Stimulated activated CD4-positive, alpha-beta T cell treated with anti-CD3 and anti-CD28 coated beads, Interleukin-4, amount 100 ng/mL, for 1 hour (primary cell): ENCODE measurements around the gene FER1L5.

Source experiments
- DNase-seq: peaks from one replicate; pipeline ENCODE4 v3.0.0-alpha.2; 2020

Gene FER1L5

DNA sequence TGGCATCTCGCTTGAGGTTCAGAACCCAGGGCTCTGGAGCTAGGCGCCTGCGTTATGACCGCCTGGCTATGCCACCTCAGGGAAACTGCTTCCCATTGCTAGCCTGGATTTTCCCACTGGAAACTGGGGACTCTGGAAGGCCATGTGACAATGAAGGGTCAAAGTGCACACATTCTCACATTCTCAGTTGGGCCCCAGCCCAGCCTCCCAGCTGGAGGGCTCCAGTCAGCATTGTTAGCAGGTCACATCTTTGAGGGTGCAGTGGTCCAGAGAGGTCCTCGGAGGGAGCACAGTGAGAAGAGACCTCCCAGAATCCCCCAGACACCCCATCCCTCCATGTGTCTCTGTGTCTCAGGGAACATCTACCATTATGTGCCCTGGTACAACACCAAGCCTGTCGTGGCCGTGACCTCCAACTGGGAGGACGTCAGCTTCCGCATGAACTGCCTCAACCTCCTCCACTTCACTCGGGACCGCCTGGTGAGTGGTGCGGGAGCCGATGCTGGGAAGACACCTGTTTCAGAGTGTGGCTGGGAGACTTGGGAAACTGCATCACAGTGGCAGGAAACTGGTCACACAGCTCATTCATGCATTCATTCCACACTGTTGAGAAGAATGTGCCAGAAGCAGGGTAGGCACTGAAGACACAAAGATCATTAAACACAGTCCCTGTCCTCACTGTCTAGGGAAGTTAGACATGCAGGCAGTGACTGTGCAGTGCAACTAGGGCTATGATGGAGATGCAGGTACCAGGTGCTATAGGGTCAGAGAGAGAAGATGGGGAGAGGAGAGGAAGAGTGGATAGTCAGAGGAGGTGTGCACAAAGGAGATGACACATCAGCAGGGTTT lies 41.6 kb downstream of the FER1L5 start:
- no peak for DNase-seq

DNA sequence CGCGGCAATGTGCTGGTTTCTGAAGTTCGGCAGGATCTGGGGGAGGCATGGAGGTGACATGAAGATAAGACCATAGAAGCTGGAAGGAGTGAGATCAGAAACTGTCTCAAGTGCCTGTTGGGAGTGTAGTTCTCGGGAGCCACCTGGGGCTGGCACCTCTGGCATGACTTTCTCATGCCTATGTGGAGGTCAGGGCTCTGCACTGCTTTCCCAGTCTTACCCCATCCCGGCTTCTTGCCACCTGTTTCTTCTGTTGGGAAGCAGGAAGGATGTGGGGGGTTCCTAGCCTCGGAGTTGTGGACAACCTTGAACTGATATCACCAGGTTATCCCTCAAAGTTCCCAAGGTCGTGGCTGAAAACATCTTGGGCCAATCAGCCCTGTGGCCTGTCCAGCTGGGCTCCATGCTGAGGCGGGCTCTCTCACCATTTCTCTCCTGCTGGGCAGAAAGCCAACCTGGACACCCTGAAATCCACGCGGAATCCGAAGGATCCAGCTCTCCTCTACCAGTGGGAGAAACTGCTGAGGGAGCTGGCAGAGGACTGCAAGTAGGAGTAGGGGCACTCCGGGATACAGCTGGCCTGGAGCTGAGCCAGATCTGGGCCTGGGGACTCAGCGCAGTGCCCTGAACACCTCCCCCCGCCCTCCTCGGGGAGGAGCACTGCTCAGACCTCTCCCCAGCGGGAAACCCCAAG lies 42.5 kb downstream of the FER1L5 start:
- no peak for DNase-seq

DNA sequence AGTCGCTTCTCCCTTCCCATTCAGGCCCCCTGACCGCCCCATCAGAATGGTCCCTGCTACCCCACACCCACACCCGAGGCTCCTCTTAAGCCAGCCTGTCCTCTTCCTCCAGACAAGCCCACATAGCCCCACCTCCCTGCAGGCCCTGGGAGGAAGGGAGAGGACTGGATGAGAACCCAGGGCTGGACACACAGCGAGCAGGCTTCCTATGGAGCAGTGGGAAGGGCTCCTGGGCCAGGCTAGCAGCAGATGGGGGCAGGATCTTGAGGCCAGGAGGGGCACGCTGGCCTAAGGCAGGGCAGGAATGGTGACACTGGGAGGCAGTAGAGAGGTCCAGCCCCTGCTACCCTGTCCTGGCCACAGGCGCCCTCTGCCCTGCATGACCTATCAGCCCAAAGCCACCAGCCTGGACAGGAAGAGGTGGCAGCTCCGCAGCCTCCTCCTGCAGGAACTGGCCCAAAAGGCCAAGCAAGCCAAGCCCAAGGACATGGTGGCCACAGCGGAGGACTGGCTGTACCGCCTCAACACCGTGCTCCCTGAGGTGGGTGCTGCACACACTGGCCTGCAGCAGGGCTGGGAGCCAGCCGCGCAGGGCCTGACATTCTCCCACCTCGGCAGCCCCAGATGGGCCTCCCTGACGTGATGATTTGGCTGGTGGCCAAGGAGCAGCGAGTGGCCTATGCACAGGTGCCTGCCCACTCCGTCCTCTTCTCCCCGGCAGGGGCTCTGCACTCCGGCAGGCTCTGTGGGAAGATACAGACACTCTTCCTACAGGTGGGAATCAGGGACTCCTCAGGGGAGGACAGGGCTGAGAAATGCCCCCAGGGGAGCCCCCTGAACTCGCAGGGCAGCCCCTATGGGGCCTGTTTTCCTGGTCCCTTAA lies 43.3 kb downstream of the FER1L5 start:
- DNase-seq, result no peak

DNA sequence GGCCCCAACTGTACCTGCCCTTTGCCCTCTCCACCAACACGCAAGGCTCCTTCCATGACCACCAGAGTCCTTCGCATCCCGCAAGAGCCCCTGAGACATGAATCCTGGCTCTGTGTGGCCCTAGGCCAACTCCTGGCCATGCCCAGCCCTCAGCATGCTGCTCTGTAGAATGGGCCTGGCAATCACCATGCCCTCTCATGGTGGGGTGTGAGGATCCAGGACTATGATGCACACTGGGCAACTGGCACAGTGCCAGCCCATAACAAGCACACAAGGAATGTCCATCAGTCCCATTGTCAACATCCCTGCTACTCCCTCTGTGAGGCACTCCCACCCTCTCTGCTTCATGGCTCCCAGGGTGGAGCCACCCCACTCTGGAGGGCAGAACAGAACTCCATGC lies 44.7 kb downstream of the FER1L5 start:
- DNase-seq, result no peak

DNA sequence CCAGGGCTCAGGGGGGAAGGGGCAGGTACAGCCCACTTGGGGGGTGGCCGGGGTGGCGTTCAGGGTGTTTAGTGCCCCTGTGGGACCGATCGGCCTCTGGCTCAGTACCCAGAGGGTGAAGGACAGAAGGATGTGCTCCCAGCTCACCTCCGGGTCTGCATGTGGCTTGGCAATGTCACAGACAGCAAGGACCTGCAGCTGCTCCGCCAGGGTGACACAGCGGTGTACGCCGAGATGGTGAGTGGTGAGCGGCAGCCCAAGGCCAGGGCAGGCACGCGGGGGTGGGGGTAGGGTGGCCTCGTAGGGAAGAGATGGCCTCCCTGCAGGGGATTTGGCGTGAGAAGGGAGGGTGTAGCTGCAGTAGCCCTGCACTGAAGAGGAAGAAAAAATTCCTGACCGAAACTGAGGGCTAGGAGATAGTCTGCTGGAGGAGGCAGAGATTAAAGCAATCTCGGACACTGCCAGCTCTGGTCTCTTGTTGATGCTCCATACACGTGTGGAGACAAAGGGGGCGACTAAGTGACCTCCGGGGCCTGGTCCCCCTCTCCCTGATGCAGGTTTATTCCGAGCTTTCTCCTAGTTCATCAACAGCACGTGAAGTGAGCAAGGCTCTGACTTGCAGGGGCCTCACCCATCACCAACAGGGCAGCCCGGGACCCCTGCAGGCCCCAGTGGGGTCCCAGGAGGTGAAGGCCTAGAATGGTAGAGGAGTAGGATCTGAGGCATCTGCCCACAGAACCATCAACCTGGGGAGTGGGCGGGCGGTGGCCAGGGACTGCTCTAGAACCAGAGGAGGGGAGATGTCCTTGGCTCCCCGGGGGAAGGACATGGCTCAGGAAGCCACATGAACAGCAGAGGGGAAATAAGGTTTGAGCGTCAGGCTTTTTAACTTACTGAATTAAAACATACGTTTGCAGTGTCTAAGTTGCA lies 45.4 kb downstream of the FER1L5 start:
- no peak for DNase-seq

DNA sequence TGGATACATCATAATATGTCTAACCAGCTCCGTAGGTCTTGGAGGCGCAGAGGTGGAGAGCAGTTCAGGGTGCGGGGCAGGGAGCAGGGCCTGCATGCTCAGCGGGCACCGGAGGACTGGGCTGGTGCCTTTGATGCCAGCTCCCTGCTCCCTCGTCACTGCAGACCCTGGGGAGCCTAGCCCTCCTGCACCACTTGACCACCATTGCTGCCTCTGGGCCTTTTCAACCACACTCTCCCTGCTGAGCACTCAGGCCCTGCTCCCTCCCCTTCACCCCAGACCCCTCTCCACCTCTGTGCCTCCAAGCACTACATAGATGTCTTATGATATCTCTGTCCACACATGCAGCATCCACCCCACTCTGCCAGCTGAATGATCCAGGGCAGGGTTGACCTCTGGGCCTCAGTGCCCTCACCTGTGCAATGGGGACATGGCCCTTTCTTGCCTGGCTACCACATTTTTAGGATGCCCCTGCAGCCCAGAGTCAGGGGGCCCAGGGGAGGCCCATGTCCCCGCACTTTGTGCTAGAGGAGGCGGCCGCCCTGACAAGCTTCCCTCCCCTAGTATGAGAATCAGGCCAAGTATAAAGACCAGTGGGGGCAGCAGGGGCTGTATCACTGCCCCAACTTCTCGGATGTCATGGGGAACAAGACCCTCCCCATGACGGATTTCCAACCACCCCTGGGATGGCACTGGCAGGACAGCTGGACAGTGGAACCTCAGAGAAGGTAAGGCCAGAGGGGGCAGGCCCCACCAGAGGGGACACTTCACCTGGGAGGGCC lies 46.3 kb downstream of the FER1L5 start:
- no peak for DNase-seq

DNA sequence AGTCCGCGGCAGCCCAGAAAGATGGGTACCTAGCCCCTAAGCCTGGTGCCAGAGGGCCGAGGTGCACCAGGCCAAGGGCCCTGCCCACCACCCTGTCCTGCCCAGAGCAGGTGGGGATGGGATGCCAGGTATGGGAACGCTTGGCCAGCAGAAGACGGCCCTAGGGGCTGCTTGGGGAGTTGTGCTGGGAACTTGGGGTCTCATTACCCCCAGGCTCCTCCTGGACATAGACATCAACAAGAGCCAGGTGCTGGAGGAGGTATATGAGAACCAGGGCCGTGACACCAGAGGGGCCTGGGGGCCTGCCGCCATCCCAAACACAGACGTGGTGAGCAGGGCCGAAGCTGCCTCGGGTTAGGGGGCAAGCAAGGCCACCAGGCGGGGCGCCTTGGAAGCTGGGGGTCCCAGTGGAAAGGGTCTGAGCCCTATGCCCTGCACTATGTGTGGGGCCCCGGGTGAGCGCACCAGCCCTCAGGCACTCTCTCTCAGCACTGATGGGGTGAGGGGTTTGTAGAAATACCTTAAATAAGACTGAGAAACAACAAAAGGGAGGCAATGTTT lies 46.9 kb downstream of the FER1L5 start:
- no peak for DNase-seq

DNA sequence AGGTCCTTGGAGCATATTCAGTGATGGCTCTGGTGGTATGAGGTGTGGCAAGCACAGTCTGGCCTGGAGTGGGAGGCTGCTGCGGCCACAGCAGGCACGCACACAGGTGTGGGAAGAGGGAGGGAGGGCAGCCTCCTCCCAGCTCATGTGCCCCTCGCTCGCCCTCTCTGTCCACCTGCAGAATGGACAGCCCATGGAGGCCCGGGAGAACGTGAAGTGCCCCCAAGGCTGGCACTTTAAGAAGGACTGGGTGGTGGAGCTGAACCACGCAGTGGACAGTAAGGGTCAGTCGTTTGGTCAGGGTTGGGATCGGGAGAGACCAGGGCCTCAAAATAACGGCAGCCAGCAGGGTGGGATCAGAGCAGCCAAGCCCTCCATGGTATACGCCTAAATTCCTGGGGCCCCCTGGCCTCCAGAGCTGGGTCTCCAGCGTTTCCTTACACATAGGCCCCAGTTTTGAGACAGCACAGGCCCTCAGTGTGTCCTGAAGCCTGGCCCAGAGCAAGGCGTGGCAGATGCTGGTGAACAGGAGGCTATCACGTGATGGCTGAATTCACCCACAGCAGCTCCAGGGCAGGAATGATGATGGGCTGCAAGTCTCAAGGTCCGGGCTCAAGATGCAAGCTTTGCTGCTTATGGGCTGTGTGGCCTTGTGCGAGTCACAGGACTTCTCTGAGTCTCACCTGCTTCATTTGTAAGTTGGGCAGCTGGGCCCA lies 47.9 kb downstream of the FER1L5 start:
- no peak for DNase-seq

DNA sequence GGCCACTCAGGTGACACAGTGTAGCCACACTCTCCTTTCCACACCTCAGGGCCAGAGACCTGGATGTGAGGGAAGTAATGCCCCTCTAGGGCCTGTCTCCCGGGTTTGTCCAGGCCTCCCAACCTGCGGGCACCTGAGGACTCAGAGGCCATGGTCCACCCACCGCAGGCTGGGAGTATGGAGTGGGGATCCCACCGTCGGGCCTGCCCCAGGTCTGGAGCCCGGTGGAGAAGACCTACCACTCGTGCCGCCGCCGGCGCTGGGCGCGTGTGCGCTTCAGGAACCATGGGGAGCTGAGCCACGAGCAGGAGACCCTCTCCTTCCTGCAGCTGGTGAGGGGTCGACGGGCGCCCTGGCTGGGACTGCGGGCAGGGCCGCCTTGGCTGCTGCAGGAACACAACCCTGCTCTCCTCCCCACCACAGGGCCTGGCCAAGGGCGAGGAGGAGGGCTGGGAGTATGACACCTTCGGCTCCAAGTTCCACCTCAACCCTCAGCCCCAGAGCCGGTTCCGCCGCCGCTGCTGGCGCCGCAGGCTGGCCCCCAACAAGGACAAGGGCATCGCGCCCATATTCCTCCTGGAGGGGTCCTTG lies 48.6 kb downstream of the FER1L5 start:
- DNase-seq, result no peak

DNA sequence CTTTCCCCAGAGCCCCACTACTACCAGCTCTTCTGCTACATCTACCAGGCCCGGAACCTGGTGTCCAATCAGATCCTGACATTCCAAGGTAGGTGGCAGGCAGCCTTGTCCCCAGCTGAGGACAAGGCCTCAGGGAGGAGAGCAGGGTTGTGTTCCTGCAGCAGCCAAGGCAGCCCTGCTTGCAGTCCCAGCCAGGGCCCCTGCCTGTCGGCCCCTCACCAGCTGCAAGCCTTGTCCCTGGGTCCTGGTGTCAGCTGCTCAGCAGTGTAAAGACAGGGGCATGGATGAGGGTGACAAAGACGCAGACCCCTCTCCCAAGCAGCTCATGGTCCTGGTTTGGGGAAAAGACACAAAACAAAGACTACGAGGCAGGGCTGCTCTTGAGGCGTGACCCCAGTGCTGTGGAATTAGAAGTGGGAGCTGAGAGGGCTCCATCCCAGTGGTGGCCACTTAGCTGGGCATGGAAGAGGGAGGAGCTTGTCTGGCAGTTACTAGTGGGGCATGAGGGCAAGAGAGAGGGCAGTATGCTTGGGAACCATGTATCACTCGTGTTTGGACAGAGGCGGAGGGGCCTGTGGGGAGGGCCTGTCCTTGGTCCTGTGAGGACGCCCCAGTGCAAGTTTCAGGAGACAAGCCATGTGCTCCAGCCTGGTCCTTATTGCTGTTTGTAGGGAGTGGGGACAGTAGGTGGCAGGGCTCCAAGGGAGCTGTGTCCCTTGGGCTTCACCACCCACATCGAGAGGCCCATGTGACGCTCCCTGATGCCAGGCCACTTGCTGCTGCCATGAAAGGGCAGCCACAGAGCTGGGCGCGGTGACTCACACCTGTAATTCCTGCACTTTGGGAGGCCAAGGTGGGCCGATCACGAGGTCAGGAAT lies 49.8 kb downstream of the FER1L5 start:
- no peak for DNase-seq

DNA sequence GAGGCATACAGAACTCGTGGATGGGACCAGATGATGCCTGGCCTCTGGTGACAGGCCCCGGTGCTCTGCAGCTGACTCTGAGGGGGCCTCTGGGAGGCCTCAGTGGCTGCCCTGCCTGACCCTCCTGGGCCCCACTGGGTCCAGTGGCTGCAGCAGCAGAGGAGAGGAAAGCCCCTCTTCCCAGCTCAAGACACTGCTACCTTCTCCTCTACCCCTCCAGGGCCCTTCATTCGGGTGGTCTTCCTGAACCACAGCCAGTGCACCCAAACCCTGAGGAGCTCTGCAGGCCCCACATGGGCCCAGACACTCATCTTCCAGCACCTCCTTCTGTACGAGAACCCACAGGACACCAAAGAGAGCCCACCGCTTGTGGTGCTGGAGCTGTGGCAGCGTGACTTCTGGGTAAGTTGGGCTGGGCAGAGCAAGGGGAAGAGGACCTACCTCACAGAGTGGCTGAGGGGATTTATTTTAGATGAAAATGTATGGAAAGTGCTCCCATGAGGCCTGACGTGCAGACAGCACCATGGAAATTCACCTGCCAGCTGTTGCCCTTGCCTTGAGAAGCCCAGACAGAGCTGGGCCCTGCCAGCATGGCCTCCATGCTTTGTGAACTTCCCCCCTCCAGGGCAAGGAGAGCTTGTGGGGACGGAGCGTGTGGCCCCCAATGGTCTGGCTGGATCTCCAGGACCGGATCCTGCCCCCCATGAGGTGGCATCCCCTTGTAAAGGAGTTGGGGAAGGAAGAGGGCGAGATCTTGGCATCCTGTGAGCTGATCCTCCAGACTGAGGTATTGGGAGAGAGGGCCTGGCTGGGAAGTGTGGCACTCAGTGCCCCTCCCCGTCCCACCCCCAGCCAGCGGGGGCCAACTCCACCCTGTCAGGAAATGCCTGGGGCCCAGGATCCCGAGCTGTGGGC lies 51.0 kb downstream of the FER1L5 start:
- no peak for DNase-seq

DNA sequence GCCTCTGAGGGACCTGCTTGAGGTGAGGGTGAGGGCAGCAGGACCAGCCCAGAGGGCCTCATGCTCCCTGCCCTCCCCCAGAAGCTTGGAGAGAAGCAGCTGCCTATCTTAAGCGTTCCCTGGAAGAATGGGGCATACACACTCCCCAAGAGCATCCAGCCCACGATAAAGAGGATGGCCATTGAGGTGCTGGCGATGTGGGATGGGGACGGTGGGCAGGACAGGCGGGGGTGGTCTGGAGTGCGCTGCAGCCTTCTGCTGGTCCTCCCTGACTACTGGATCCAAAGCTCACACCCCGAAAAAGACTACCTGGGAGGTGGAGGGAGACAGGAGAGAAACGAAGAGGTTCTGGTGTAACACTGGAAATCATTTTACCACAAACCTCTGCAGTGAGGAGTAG lies 51.7 kb downstream of the FER1L5 start:
- no peak for DNase-seq

DNA sequence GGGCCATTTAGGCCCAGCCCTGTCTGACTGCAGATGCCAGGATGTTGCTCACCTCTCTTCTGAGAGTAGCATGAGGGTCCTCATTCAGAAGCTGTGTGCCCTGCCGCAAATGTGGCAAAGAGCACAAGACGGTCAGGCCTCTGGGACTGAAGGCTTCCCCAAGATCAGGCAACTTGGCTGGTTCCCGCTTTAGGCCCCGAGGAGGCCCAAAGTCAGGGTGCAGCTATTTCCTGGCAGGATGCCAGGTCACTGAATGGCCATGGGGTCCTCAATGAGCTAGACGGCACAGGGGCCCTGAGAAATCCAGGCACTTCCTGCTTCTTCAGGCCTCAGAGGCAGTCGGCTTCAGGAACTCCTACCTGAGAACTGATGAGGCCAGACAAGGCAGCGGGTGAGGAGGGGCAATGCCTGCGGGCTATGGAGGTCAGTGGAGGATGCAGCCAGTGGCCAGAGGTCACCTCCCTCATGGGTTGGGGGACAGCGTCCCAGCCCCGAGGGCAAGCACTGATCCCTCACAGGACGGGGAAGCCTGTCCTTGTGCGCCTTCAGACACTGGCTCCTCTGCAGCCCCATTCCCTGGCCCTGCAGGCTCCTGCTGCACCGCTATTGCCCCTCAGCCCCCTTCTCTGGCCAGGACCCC lies 52.4 kb downstream of the FER1L5 start:
- DNase-seq, result no peak

DNA sequence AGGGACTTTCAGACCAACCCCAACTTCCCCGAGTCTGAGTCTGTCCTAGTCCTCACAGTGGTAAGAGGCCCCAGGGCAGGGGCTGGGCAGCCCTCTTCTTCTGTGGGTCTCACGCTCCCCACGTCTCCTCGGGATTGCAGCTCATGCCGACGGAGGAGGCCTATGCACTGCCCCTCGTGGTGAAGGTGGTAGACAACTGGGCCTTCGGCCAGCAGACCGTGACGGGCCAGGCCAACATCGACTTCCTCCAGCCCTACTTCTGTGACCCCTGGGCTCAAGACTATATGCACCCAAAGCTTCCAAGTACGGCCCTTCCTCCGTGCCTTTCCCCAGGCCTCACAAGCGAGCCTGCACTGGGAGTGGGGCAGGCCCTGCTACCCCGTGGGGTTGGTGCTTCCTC lies 53.0 kb downstream of the FER1L5 start:
- DNase-seq, result no peak

DNA sequence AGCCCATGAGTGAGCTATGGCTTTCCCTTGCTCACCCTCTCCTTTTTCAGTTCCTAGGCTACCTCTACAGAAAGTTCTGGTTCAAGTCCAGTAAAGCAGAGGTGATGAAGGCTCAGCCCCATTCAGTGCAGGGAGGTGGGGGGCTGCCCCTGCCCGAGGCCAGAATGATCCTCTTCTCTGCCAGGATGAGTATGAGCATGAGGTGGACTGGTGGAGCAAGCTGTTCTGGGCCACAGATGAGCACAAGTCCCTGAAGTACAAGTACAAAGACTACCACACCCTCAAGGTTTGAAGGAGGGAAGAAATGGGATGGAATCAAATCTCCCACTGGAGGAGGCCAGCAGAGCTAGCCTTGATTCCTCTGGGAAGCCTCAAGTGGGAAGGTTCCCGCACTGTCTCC lies 54.9 kb downstream of the FER1L5 start:
- DNase-seq, result no peak

DNA sequence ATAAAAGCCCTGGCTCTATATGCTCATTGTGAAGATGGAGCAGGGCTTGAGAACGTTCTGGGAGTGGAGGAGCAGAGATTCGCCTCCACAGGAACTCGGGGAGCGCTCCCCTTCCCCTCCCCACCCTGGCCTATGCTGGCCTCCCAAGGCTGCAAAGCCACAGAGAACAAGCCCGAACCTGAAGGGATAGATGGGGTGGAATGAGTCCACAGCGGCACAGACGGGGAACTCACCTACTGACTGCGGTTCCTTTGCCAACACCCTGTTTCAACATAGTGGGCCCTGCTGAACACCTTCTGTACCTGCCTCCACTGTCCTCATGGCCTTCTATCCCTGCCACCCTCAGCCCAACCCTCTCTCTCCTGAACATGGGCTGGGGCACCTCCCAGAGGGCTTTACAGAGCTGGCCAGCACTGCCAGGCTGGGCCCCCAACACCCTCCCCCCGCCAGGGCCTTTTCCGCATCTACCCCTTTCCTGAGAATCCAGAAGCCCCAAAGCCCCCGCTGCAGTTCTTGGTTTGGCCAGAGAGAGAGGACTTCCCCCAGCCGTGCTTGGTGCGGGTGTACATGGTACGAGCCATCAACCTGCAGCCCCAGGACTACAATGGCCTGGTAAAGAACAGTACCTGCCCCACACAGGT lies 55.8 kb downstream of the FER1L5 start:
- DNase-seq, result no peak

DNA sequence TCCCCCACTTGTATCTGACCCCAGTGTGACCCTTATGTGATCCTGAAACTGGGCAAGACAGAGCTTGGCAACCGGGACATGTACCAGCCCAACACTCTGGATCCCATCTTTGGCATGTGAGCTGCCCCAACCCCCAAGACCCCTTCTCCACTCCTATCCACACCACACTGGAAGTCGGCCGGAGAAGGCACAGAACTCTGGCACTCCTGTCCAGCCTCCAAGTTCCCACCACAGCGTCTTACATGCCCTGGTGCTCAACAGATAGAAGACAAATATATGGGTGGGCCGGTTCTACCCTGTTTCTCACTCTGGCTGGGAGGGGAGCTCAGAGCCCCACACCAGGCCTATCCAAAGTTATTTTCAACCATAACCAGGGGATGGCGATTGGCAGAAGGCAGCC lies 56.5 kb downstream of the FER1L5 start:
- no peak for DNase-seq
